Left renal cortex interstitium (tissue), 4 donors: Measurements from ENCODE around the gene TCF7L2. TPM values are rescaled to one million over a fixed set of nuclear protein-coding genes. Genes with fewer than 3 reads are reported as not detected.

ENCODE experiments used
- DNase-seq, 4 donors: peaks; one replicate each; pipeline ENCODE4 v3.0.0-alpha.2; 2013; ENCODE audit warnings: low read depth in 4 of 4, low spot score in 2 of 4, missing footprints in 1 of 4
- polyA plus RNA-seq, 4 donors: library from polyadenylated mRNA; unstranded; fragments of 120-200 nt; gene quantifications; one replicate each; pipeline ENCODE4 v1.2.1, GENCODE V29; 2013; ENCODE audit not compliant: insufficient read length in 4 of 4

Gene TCF7L2
- polyA plus RNA-seq, 4 donors, result 35.6 to 57.0 (median 43.7) TPM

DNA sequence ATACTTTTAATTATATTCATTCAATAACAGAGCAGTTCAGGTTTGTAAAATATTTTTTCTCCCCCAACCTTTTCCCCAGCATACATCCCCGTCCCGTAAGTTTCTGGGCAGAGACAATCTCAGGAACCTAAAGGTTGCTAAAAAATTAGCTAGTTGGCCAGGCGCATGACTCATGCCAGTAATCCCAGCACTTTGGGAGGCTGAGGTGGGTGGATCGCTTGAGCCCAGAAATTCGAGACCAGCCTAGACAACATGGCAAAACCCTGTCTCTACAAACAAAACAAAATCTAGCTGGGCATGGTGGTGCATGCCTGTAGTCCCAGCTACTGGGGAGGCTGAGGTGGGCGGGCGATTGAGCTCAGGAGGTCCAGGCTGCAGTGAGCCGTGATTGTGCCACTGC lies 40.2 kb downstream of the TCF7L2 start:
- DNase-seq, result no peak

DNA sequence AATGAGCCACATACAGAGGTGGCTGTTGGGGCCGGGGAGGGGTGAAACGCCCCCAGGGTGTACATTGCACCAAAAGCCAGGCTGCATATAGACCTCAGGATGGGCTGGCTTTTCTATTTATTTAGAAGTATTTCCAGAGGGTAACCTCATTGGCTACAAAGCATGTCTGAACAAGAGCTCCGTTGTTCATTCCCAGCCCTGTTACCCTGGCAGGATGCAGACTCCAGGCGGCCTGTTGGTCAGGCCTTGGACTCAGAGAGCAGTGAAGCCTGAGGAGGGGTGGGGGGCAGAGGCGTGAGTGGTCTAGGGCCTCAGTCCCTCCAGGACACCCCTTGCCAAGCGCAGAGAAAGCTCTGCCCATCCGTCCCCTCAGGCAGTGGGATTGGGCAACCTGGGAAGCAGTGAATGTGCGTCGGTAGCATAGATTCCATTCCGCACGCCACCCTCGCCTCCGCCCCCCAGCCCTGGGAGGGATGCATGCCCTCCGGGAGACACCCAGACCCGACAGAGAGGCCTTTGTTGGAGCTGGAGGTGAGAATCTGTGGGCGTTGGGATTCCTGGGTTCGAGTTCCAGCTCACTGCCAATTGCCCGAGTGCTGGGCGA lies 41.9 kb downstream of the TCF7L2 start:
- no peak for DNase-seq

DNA sequence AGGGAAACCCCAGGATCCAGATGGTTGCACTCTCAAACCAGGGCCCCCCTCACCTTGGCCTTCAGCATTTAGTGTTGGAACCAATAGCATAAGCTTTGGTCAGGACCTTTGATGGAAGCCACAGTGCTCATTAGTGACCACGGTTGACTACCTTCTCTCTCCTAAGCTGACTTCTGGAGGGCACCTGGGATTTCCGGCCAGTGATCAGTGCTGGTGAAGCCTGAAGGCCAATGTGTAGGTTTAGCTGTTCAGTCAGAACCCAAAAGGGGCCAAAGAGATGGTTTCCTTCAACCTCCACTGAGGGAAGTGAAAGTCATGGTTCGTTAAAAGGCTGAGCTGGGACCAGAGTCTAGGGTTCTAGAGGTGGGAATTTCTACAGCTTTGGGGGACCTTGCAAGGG lies 46.4 kb downstream of the TCF7L2 start:
- no peak for DNase-seq

DNA sequence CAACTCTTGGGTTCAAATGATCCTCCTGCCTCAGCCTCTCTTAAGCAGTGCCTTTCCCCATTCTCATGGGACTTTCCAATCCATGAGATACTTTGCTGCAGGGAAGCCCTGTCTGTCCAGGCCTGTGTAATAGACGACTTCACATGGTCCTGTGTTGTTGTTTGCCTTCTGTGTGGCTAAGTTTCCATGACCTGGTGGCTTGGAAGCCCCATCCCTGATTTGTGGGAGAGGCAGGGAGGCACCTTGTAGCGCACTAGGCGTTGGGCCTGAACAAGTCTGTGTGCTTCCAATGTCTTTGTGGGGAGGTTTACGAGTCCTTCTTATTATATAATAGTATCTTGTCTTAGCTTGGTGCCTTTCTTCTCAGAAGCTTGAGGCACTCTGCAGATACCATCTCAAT lies 49.1 kb downstream of the TCF7L2 start:
- DNase-seq, result no peak

DNA sequence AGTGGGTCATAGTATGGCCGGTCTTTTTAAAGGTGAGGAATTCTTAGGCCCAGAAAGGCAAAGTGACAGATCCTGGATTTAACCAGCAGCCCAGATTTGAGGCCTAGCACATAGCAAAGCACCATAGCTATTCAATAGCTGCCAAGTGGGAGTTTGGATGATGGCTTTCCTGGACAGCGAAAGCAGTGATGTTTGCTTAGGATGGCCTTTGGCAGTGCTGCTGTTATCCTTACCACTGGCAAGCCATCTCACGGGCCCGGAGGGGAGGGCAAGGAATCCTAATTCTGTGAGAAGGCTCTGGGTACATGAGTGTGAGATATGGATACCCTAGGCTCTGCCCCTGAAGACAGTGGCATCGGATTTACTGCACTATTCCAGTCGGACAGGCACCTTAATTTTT lies 50.4 kb downstream of the TCF7L2 start:
- no peak for DNase-seq

GRCh38 chr10:113000876-113001598 lies 51.0 kb downstream of the TCF7L2 start:
- no peak for DNase-seq

- DNase-seq, result no peak
Measured at GRCh38 chr10:113001599-113002448, 51.8 kb downstream of the TCF7L2 start.

- no peak for DNase-seq
Measured at GRCh38 chr10:113002449-113002777, 52.4 kb downstream of the TCF7L2 start.

DNA sequence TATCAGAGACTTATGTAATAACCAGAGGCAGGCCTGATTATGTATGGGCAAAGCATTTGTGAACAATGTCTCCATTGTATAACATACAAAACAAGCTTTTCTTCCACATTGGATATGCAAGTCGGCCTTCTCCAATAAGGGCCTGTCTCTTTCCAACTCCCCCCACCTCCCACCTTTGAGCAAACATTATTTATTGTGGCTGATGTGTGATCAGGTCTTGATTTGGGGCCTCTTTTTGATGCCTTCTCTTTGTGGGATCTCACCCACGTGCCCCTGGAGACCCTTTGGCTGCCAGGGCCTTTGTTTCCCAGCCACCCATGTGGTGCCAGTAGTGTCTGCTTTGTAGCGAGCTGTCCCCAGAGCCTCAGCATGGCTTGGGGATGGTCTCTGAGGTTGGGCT lies 53.0 kb downstream of the TCF7L2 start:
- no peak for DNase-seq

GRCh38 chr10:113004069-113004618 lies 54.1 kb downstream of the TCF7L2 start:
- no peak for DNase-seq

GRCh38 chr10:113005380-113005779 lies 55.3 kb downstream of the TCF7L2 start:
- no peak for DNase-seq

GRCh38 chr10:113006656-113007342 lies 56.8 kb downstream of the TCF7L2 start:
- no peak for DNase-seq

GRCh38 chr10:113007343-113007771 lies 57.3 kb downstream of the TCF7L2 start:
- DNase-seq, result no peak

DNA sequence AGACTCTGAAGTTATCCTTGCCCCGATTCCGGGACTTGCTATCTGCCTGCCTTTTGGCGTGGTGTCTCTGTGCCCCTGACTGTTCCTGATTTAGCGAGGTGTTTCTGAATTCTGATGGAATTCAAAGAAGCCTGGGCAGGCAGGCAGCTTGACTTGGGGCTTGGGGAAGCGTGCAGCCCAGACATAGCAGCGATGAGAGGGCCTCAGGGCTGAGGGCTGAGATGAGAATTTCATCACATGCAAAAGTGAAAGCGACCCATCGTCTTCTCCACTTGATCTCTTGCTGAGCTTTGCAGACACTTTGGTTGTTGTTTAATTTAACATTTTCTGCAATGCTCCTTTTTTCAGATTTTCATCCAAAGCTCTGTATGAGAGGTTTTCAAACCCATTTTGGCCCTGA lies 57.8 kb downstream of the TCF7L2 start:
- DNase-seq, result no peak

GRCh38 chr10:113011592-113012374 lies 61.7 kb downstream of the TCF7L2 start:
- DNase-seq, result no peak

GRCh38 chr10:113015201-113015600 lies 65.2 kb downstream of the TCF7L2 start:
- no peak for DNase-seq

DNA sequence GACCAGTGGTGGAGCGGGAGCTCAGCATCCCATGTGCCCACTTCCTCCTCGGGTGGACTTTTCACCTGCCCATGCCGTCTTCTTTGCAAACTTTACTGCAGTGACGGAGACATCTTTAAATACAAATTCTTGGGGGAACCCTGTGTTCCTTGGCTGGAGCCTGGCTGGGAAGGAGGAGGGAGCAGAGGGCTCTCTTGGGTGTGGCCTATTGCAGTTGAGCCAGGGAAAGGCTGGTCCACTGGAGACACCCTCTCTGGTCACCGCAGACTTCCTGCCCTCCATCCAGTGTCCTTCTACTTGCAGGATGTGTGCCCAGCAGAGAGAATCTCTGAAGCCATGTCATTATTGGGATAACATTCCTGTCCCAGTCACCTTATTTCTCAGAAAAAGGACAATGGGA lies 67.3 kb downstream of the TCF7L2 start:
- DNase-seq, result no peak

DNA sequence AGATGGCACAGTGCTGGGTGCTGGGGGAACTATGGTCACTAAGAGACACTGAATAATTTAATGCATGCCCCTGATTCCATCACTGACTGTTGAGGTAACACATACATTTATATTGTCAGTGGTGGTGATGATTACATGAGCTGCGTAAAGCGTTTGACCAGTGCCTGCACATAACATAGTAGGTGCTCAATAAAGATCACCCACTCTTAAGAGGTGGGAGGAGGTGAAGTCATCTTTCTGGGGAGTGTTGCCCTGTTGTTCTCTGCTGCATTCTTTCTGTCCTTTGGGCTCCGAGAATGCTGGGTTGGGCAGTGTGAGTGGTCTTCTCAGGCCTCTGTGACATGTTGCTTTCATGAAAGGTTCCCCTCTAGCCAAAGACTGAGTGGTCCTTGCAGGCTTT lies 68.0 kb downstream of the TCF7L2 start:
- DNase-seq, result no peak

- no peak for DNase-seq
Measured at GRCh38 chr10:113019096-113019495, 69.0 kb downstream of the TCF7L2 start.
